GM12878 (cell line): ENCODE results near the gene RSPH1. TPM values are rescaled to one million over a fixed set of nuclear protein-coding genes. Genes with fewer than 3 reads are reported as not detected.

Experiments
- ATAC-seq: fragments of 200-7000 bp; cut with Tn5 transposase; 3 replicates; pipeline ENCODE4 v1.9.1; 2020; ENCODE audit warnings: mild to moderate bottlenecking, moderate library complexity
- BruUV-seq: library from RNA; stranded (reverse); fragments of 400-500 nt; replicated peaks from 2 replicates; lab custom pipeline; 2021; lab: Mats Ljungman, UMichigan
- CTCF ChIA-PET: fragments of 300-600 bp; sonication (Branson Sonifier 250); formaldehyde crosslinking; extraction: SDS; loops from one replicate; lab custom pipeline; 2021; ENCODE audit warnings: inconsistent platforms; lab: Yijun Ruan, JAX
- POLR2A ChIA-PET: fragments of 350-600 bp; formaldehyde crosslinking; extraction: SDS; loops from one replicate; lab custom pipeline; 2021; ENCODE audit warnings: inconsistent platforms; lab: Charles Lee
- RAD21 ChIA-PET: fragments of 300-600 bp; sonication (Branson Sonifier 250); formaldehyde crosslinking; loops from one replicate; lab custom pipeline; 2023; ENCODE audit warnings: antibody characterized with exemption; ENCODE audit not compliant: unreplicated experiment; lab: Charles Lee
- SMC1A ChIA-PET: fragments of 300-600 bp; sonication (Branson Sonifier 250); formaldehyde crosslinking; loops from one replicate; lab custom pipeline; 2023; ENCODE audit not compliant: unreplicated experiment, uncharacterized antibody; lab: Charles Lee
- DNase-seq: peaks from one replicate; pipeline ENCODE4 v3.0.0-alpha.2; 2011; ENCODE audit warnings: low read depth, low spot score
- FAIRE-seq: peaks from 3 replicates; lab custom pipeline; 2011; peaks lifted over from hg19 to GRCh38; lab: Jason Lieb, UNC
- H2AFZ ChIP-seq: 2 replicates; pipeline ENCODE4 v1.6.0; 2011; ENCODE audit warnings: low read depth, low read length, control low read depth; ENCODE audit not compliant: control insufficient read depth
- H3K27ac ChIP-seq: 2 replicates; pipeline ENCODE4 v1.5.1; 2011; ENCODE audit warnings: control low read depth; ENCODE audit not compliant: control insufficient read depth, insufficient read depth
- H3K27me3 ChIP-seq, 2 experiments: replicated peaks in 1 of 2; 2 replicates each; pipeline versions ENCODE4 v1.6.0 to v1.6.1; 2011; ENCODE audit warnings: low read length in 1 of 2; ENCODE audit not compliant: control insufficient read depth in 2 of 2, insufficient read depth in 2 of 2
- H3K36me3 ChIP-seq, 2 experiments: 2 replicates each; pipeline ENCODE4 v1.5.1; 2011; ENCODE audit warnings: low read length in 1 of 2; ENCODE audit not compliant: control insufficient read depth in 2 of 2, insufficient read depth in 2 of 2
- H3K4me1 ChIP-seq: 2 replicates; pipeline ENCODE4 v1.6.1; 2011; ENCODE audit warnings: mild to moderate bottlenecking, low read length, moderate library complexity, mixed read lengths; ENCODE audit not compliant: control insufficient read depth, insufficient read depth
- H3K4me2 ChIP-seq: 2 replicates; pipeline ENCODE4 v1.6.0; 2011; ENCODE audit warnings: control low read depth; ENCODE audit not compliant: control insufficient read depth, insufficient read depth
- H3K4me3 ChIP-seq: fragments of 200-600 bp; sonication (generic); 2 replicates; pipeline ENCODE4 v1.5.1; 2016
- H3K79me2 ChIP-seq: 2 replicates; pipeline ENCODE4 v1.6.0; 2011; ENCODE audit warnings: low read length; ENCODE audit not compliant: control insufficient read depth, insufficient read depth
- H3K9ac ChIP-seq: 2 replicates; pipeline ENCODE4 v1.8.0; 2011; ENCODE audit warnings: low read length, control low read depth, mixed read lengths; ENCODE audit not compliant: control insufficient read depth, insufficient read depth
- H3K9me3 ChIP-seq: replicated peaks from 3 replicates; pipeline ENCODE4 v1.5.1; 2011; ENCODE audit warnings: mild to moderate bottlenecking, low read length; ENCODE audit not compliant: control insufficient read depth, insufficient read depth
- H4K20me1 ChIP-seq: 2 replicates; pipeline ENCODE4 v1.6.0; 2011; ENCODE audit not compliant: control insufficient read depth, insufficient read depth
- BCL3 ChIP-seq: IDR thresholded peaks from 2 replicates; pipeline ENCODE4 v1.6.1; 2011; ENCODE audit warnings: borderline replicate concordance, low read depth, mild to moderate bottlenecking, moderate library complexity, low read length; ENCODE audit not compliant: insufficient read depth, poor library complexity, severe bottlenecking
- CHD1 ChIP-seq: IDR thresholded peaks from 2 replicates; pipeline ENCODE4 v1.6.1; 2012; ENCODE audit warnings: low read depth, low read length, improper control_type of control experiment
- E4F1 ChIP-seq: fragments of 450-650 bp; IDR thresholded peaks from 2 replicates; pipeline ENCODE4 v1.6.1; 2018; ENCODE audit warnings: borderline replicate concordance, mild to moderate bottlenecking; ENCODE audit not compliant: partially characterized antibody
- EGR1 ChIP-seq, 2 experiments: IDR thresholded peaks; 1 replicate in 1 of 2; 2 replicates in 1 of 2; pipeline ENCODE4 v1.6.1; 2011 to 2012; ENCODE audit warnings: low read depth in 2 of 2, low read length in 2 of 2, borderline replicate concordance in 1 of 2, mild to moderate bottlenecking in 1 of 2, moderate library complexity in 1 of 2
- FOS ChIP-seq: IDR thresholded peaks from 3 replicates; pipeline ENCODE4 v1.6.1; 2011; ENCODE audit warnings: borderline replicate concordance; ENCODE audit not compliant: insufficient read length; ENCODE audit errors: extremely low read depth
- NKRF ChIP-seq: fragments of 450-650 bp; conservative IDR thresholded peaks from 2 replicates; pipeline ENCODE4 v1.6.1; 2017; ENCODE audit warnings: mild to moderate bottlenecking, moderate library complexity
- RAD21 ChIP-seq: IDR thresholded peaks from 2 replicates; pipeline ENCODE4 v1.6.1; 2011; ENCODE audit warnings: mild to moderate bottlenecking, low read depth, low read length, moderate library complexity; ENCODE audit not compliant: insufficient read depth
- SP1 ChIP-seq: IDR thresholded peaks from one replicate; pipeline ENCODE4 v1.6.1; 2011; ENCODE audit warnings: low read depth, low read length
- SREBF1 ChIP-seq: IDR thresholded peaks from 2 replicates; pipeline ENCODE4 v1.6.1; 2012; ENCODE audit warnings: mild to moderate bottlenecking, low read length
- TARDBP ChIP-seq: IDR thresholded peaks from 2 replicates; pipeline ENCODE4 v1.6.1; 2016; ENCODE audit warnings: borderline replicate concordance
- WGBS: methylation state at CpG from one replicate; pipeline ENCODE4 v1.1.6; 2016; ENCODE audit warnings: low lambda C conversion rate; ENCODE audit not compliant: insufficient replicate concordance, insufficient coverage; ENCODE audit errors: missing lambda C conversion rate; 5-methylcytosine and 5-hydroxymethylcytosine counted together
- in situ Hi-C: fragments of 300-500 bp; cut with MboI; formaldehyde crosslinking; loops from 9 replicates; pipeline ENCODE4 v1.14.3; 2018; ENCODE audit warnings: mixed read lengths
- intact Hi-C: fragments of 100-400 bp; cut with micrococcal nuclease; formaldehyde crosslinking; loops from one replicate; pipeline ENCODE4 v1.14.2; 2022; ENCODE audit not compliant: unreplicated experiment
- polyA plus RNA-seq, 11 experiments: library from polyadenylated mRNA; depleted of rRNA in 4 of 11; unstranded in 6 of 11; stranded (reverse) in 5 of 11; fragments of >200 nt; fragmentation: Nextera tagmentation in 4 of 11; fragmentation: Illumina TruSeq in 1 of 11; extraction: Ambion mirVana in 4 of 11; extraction: Trizol in 1 of 11; gene quantifications; 1 replicate in 1 of 11; 2 replicates in 10 of 11; pipeline versions ENCODE4 v1.2.1 to v1.2.3, GENCODE V29; 2011 to 2016; ENCODE audit warnings: inconsistent platforms in 2 of 11, missing spikeins in 2 of 11, low read depth in 1 of 11
- total RNA-seq, 4 experiments: library from RNA; depleted of rRNA in 3 of 4; stranded (reverse); fragments of >200 nt in 3 of 4; fragmentation: Illumina TruSeq in 1 of 4; extraction: Trizol in 1 of 4; gene quantifications; 2 replicates each; pipeline versions ENCODE4 v1.2.1 to v1.2.3, GENCODE V29; 2013 to 2021
- TF ChIP-seq, protein P1 (sequence below): fragments of 450-650 bp; formaldehyde crosslinking; IDR thresholded peaks from 2 replicates; pipeline ENCODE4 v1.5.0; 2022; ENCODE audit warnings: mild to moderate bottlenecking, missing genetic modification characterization
- TF ChIP-seq, protein P2 (sequence below): fragments of 150-350 bp; IDR thresholded peaks from 2 replicates; pipeline ENCODE4 v1.6.1; 2014; ENCODE audit warnings: mild to moderate bottlenecking, low read depth, low read length

The RSPH1 gene
- total and polyA plus RNA-seq, 10 of the 15 experiments (the other 5 are each of a cell fraction or from before 2014, with no cell fraction given) = 0.11 to 1.4 (median 0.38) TPM

GRCh38 chr21:42521805-42522204 is 25.8 kb upstream of the RSPH1 start:
- FAIRE-seq = no peak
- H3K4me1 ChIP-seq = peaks cover 31% of the 10 kb centered on the region
- no peaks in the 10 kb centered on the region for H4K20me1 ChIP-seq
- POLR2A ChIA-PET = interaction anchor here (0.9 to 6.7 kb wide), 3 partner anchors 14 to 54 kb away, joined by 3 to 71 read pairs (median 4); no protein-coding TSS in a partner anchor
- ATAC-seq = no peak
- H3K27me3 ChIP-seq = no peaks in the 10 kb centered on the region
- no peaks in the 10 kb centered on the region for H3K9me3 ChIP-seq
- H3K4me3 ChIP-seq = no peak overlapping the region
- intact Hi-C loops = no loop called here
- no peak overlapping the region for H3K9ac ChIP-seq
- SMC1A ChIA-PET = interaction anchor here (2.9 to 10.8 kb wide), 2 partner anchors 15 to 43 kb away, joined by 13 to 132 read pairs; no protein-coding TSS in a partner anchor
- peaks cover 3 to 30% of the 10 kb centered on the region in 2 experiments for H3K36me3 ChIP-seq
- no peak overlapping the region for H3K27ac ChIP-seq
- CTCF ChIA-PET = no interaction called here
- DNase-seq = no peak
- H2AFZ ChIP-seq = no peak overlapping the region
- BruUV-seq = no TSS peak
- H3K4me2 ChIP-seq = no peak overlapping the region
- 94% methylated on average over 6 of the region's 6 CpGs for whole genome bisulfite sequencing
- H3K79me2 ChIP-seq = peaks cover 2% of the 10 kb centered on the region; the same call in 1 of the 2 replicates
- in situ Hi-C loops = no loop called here
- RAD21 ChIA-PET = interaction anchor here (2.3 to 7.2 kb wide), 2 partner anchors 11 to 45 kb away, joined by 10 to 58 read pairs; no protein-coding TSS in a partner anchor
- TF ChIP-seq FOS (no peak), BCL3 (no peak), SP1 (no peak), E4F1 (no peak), RAD21 (no peak), SREBF1 (no peak), EGR1 (IDR thresholded peaks at IDR 0.05; ENCODE audit: borderline replicate concordance in 1 of 2, low read depth in 2 of 2, low read length in 2 of 2) (no peak), NKRF (no peak), CHD1 (no peak), TARDBP (no peak)
- TF ChIP-seq, protein P1, sequence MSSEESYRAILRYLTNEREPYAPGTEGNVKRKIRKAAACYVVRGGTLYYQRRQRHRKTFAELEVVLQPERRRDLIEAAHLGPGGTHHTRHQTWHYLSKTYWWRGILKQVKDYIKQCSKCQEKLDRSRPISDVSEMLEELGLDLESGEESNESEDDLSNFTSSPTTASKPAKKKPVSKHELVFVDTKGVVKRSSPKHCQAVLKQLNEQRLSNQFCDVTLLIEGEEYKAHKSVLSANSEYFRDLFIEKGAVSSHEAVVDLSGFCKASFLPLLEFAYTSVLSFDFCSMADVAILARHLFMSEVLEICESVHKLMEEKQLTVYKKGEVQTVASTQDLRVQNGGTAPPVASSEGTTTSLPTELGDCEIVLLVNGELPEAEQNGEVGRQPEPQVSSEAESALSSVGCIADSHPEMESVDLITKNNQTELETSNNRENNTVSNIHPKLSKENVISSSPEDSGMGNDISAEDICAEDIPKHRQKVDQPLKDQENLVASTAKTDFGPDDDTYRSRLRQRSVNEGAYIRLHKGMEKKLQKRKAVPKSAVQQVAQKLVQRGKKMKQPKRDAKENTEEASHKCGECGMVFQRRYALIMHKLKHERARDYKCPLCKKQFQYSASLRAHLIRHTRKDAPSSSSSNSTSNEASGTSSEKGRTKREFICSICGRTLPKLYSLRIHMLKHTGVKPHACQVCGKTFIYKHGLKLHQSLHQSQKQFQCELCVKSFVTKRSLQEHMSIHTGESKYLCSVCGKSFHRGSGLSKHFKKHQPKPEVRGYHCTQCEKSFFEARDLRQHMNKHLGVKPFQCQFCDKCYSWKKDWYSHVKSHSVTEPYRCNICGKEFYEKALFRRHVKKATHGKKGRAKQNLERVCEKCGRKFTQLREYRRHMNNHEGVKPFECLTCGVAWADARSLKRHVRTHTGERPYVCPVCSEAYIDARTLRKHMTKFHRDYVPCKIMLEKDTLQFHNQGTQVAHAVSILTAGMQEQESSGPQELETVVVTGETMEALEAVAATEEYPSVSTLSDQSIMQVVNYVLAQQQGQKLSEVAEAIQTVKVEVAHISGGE = no peak
- TF ChIP-seq, protein P2, sequence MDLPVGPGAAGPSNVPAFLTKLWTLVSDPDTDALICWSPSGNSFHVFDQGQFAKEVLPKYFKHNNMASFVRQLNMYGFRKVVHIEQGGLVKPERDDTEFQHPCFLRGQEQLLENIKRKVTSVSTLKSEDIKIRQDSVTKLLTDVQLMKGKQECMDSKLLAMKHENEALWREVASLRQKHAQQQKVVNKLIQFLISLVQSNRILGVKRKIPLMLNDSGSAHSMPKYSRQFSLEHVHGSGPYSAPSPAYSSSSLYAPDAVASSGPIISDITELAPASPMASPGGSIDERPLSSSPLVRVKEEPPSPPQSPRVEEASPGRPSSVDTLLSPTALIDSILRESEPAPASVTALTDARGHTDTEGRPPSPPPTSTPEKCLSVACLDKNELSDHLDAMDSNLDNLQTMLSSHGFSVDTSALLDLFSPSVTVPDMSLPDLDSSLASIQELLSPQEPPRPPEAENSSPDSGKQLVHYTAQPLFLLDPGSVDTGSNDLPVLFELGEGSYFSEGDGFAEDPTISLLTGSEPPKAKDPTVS = no peak
